22Rv1 (cell line): ENCODE measurements around the gene OTUD5.

Experiments used
- CTCF ChIP-seq: fragments of 450-650 bp; IDR thresholded peaks from 2 replicates; pipeline ENCODE4 v1.5.1; 2017; ENCODE audit warnings: mild to moderate bottlenecking
- ZFX ChIP-seq: fragments of 450-650 bp; IDR thresholded peaks from 2 replicates; pipeline ENCODE4 v1.6.1; 2017; ENCODE audit warnings: antibody characterized with exemption, borderline replicate concordance

GRCh38 chrX:48983081-48983480 is 25.7 kb upstream of the OTUD5 start:
- no peak for TF ChIP-seq CTCF
- no peak for TF ChIP-seq ZFX
